Endodermal cell (in vitro differentiated cells): ENCODE results near the gene MFAP4. TPM values are rescaled to one million over a fixed set of nuclear protein-coding genes. Genes with fewer than 3 reads are reported as not detected.

Experiments
- DNase-seq: peaks from one replicate; pipeline ENCODE4 v3.0.0-alpha.2; 2017
- H3K27ac ChIP-seq: 2 replicates; pipeline ENCODE4 v1.5.1; 2013; ENCODE audit warnings: mild to moderate bottlenecking, low read depth, low read length, moderate library complexity
- H3K27me3 ChIP-seq: 2 replicates; pipeline ENCODE4 v1.6.1; 2013; ENCODE audit warnings: mild to moderate bottlenecking, low read length, moderate library complexity; ENCODE audit not compliant: insufficient read depth, control insufficient read depth, poor library complexity, severe bottlenecking
- H3K36me3 ChIP-seq: 2 replicates; pipeline ENCODE4 v1.7.0; 2013; ENCODE audit warnings: mild to moderate bottlenecking, low read length, moderate library complexity; ENCODE audit not compliant: control insufficient read depth, insufficient read depth
- H3K4me1 ChIP-seq: one replicate; pipeline ENCODE4 v1.7.0; 2013; ENCODE audit warnings: low read length; ENCODE audit not compliant: control insufficient read depth, insufficient read depth
- H3K4me3 ChIP-seq: 2 replicates; pipeline ENCODE4 v1.5.1; 2013; ENCODE audit warnings: mild to moderate bottlenecking, low read length, moderate library complexity
- H3K9ac ChIP-seq: 2 replicates; pipeline ENCODE4 v1.6.1; 2013; ENCODE audit warnings: mild to moderate bottlenecking, low read length, moderate library complexity; ENCODE audit not compliant: poor library complexity, severe bottlenecking; ENCODE audit errors: extremely low read depth
- H3K9me3 ChIP-seq: 2 replicates; pipeline ENCODE4 v1.6.1; 2013; ENCODE audit warnings: mild to moderate bottlenecking, low read length, moderate library complexity; ENCODE audit not compliant: control insufficient read depth
- H3K27ac Mint-ChIP-seq: 2 replicates; pipeline ENCODE4 v1.8.0; 2020; ENCODE audit warnings: mixed read lengths
- H3K27me3 Mint-ChIP-seq: 2 replicates; pipeline ENCODE4 v1.8.0; 2021; ENCODE audit warnings: mild to moderate bottlenecking, mixed read lengths; ENCODE audit not compliant: insufficient read depth
- H3K36me3 Mint-ChIP-seq: 2 replicates; pipeline ENCODE4 v1.8.0; 2020; ENCODE audit warnings: low read depth, mixed read lengths
- H3K4me1 Mint-ChIP-seq: 2 replicates; pipeline ENCODE4 v1.8.0; 2020; ENCODE audit warnings: mixed read lengths
- H3K4me3 Mint-ChIP-seq: 2 replicates; pipeline ENCODE4 v1.8.0; 2020; ENCODE audit warnings: mild to moderate bottlenecking, moderate library complexity, mixed read lengths
- H3K9me3 Mint-ChIP-seq: 2 replicates; pipeline ENCODE4 v1.8.0; 2020; ENCODE audit warnings: mild to moderate bottlenecking, mixed read lengths
- CTCF ChIP-seq: fragments of 200-600 bp; sonication (generic); conservative IDR thresholded peaks from 2 replicates; pipeline ENCODE4 v1.5.0; 2021; ENCODE audit warnings: antibody characterized with exemption, mild to moderate bottlenecking
- WGBS, 2 experiments: methylation state at CpG; one replicate each; pipeline versions ENCODE4 v1.1.5 to v1.1.7; 2013; ENCODE audit warnings: missing lambda C conversion rate in 2 of 2, mixed read lengths in 1 of 2; ENCODE audit not compliant: insufficient coverage in 1 of 2, insufficient read length in 1 of 2; 5-methylcytosine and 5-hydroxymethylcytosine counted together
- total RNA-seq, 2 donors: library from RNA; stranded (reverse); fragmentation: NEBNext Ultra II Directional in 1 of 2; extraction: Animal tissue kit (Norgen Biotek cat#: 25700) in 1 of 2; gene quantifications; 2 replicates in 1 of 2; 3 replicates in 1 of 2; pipeline ENCODE4 v1.2.1, GENCODE V29; 2021

The MFAP4 gene
- total RNA-seq, 2 donors from 2014 or later = 11.1 to 36.8 TPM

DNA sequence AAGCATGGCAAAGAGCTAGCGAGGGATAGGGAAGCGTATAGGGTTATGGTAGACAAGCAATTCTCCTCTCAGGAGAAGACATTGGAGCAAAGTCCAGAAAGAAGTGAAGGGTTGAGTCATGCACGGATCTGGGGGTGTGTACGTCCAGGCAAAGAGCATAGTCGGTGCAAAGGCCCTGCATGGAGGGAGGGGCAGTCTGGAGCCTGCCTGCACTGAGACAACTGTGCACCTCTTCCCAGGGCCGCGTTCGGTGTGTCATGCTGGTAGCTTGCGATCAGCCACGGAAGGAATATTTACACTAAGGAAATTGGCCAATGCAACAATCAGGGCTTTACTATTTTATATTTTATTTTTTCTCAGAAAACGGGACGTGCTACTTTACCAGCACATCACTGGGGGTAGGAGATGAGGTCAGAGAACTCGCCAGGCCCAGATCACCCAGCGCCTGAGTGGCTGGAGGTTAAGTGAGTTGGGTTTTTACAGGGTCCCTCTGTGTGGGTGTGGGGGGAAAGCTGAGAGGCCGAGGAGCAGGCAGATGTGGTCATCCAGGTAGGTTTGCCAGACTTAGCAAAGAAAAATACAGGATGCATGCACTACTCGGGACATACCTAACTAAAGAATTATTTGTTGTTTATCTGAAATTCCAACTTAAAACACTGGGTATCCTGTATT is 17.7 kb downstream of the MFAP4 start:
- Histone ChIP-seq H3K9me3 (no peaks in the 10 kb centered on the region), H3K27me3 (no peaks in the 10 kb centered on the region), H3K4me3 (no peak overlapping the region), H3K4me1 (no peaks in the 10 kb centered on the region), H3K36me3 (peaks cover 1% of the 10 kb centered on the region), H3K27ac (no peak overlapping the region), H3K9ac (no peak overlapping the region)
- Mint-ChIP-seq H3K27ac (no peak overlapping the region), H3K4me3 (no peak overlapping the region), H3K27me3 (no peaks in the 10 kb centered on the region), H3K9me3 (no peaks in the 10 kb centered on the region), H3K4me1 (peaks cover 5% of the 10 kb centered on the region), H3K36me3 (peaks cover 7% of the 10 kb centered on the region)
- peak; percentile 32 for DNase-seq
- WGBS, 2 experiments = 95% methylated on average over 12 to 16 of the region's 16 CpGs
- no peak for TF ChIP-seq CTCF

DNA sequence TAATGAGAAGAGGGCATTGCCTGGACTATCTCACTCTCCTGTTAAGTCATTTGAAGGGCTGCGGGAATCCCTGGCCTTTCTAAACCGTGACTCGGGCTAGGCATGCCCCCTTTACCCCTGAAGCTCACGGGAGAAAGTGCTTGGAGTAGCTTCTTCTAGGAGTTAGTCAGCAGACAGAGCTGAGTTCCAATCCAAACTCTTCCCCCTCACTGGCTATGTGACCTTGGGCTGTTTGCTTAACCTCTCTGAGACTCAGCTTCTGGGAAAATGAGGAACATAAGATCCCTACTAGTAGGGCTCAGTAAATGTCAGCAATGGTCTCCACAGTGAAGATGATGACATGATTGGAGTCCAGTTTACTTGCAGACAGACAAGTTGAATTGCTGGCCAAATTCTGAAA is 18.8 kb downstream of the MFAP4 start:
- Histone ChIP-seq H3K36me3 (no peaks in the 10 kb centered on the region), H3K27ac (no peak overlapping the region), H3K9me3 (no peaks in the 10 kb centered on the region), H3K9ac (no peak overlapping the region), H3K27me3 (no peaks in the 10 kb centered on the region), H3K4me1 (peaks cover 3% of the 10 kb centered on the region), H3K4me3 (no peak overlapping the region)
- Mint-ChIP-seq H3K9me3 (no peaks in the 10 kb centered on the region), H3K27ac (no peak overlapping the region), H3K36me3 (peaks cover 7% of the 10 kb centered on the region), H3K4me1 (peaks cover 14% of the 10 kb centered on the region), H3K4me3 (no peak overlapping the region), H3K27me3 (no peaks in the 10 kb centered on the region)
- TF ChIP-seq CTCF = no peak
- WGBS, 2 experiments = 91 to 95% methylated on average over 4 of the region's 4 CpGs
- peak; percentile 31 for DNase-seq

GRCh38 chr17:19366637-19366972 is 20.4 kb downstream of the MFAP4 start:
- H3K4me1 ChIP-seq = peaks cover 3% of the 10 kb centered on the region
- H3K4me3 ChIP-seq = no peak overlapping the region
- peaks cover 7% of the 10 kb centered on the region for H3K36me3 Mint-ChIP-seq
- no peak for TF ChIP-seq CTCF
- H3K4me1 Mint-ChIP-seq = peaks cover 17% of the 10 kb centered on the region
- H3K9ac ChIP-seq = no peak overlapping the region
- no peaks in the 10 kb centered on the region for H3K9me3 ChIP-seq
- peak; percentile 45 for DNase-seq
- no peaks in the 10 kb centered on the region for H3K9me3 Mint-ChIP-seq
- no peaks in the 10 kb centered on the region for H3K27me3 Mint-ChIP-seq
- no peak overlapping the region for H3K27ac Mint-ChIP-seq
- no peaks in the 10 kb centered on the region for H3K27me3 ChIP-seq
- H3K36me3 ChIP-seq = no peaks in the 10 kb centered on the region
- no peak overlapping the region for H3K4me3 Mint-ChIP-seq
- H3K27ac ChIP-seq = no peak overlapping the region
- WGBS, 2 experiments = 93 to 94% methylated on average over 5 of the region's 5 CpGs
